ENCODE data around the gene NUP98. TPM values are rescaled to one million over a fixed set of nuclear protein-coding genes. Genes with fewer than 3 reads are reported as not detected.
"Not testable (repeated sequence)": the region's sequence is repeated elsewhere in the genome, so short reads cannot be mapped to it uniquely, and the experiment has no call there.

NUP98 gene
- total RNA-seq, 1 donor from 2014 or later: 129 TPM

DNA sequence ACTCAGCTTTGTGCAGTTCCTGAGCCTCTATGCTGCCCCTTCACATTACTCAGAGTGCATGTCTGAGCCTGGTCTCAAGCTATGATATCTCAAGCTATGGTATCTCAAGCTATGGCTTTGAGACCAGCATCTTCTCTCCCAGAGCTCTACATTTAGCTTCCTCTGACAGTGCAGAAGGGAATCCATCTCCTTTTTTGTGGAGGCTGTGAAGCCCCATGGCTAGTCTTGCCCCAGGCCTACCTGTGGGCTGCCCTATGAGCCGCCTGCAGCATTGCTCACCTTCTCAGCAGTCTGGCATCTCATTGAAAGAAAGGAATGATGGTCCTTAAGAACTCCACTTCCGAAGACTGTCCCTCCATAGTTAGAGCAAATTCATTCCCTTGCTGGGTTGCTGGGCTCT lies 23.6 kb upstream of the NUP98 start:
- intact Hi-C loops (cut with micrococcal nuclease): no loop called here
- no peaks in the 10 kb centered on the region for H3K27me3 Mint-ChIP-seq
- peaks cover 23% of the 10 kb centered on the region for H3K36me3 Mint-ChIP-seq (ENCODE audit: low read depth)
- H3K4me1 Mint-ChIP-seq: peaks cover 18% of the 10 kb centered on the region
- H3K27ac Mint-ChIP-seq: no peak overlapping the region
- H3K9me3 Mint-ChIP-seq: no peaks in the 10 kb centered on the region
- DNase-seq: no peak
- no peak overlapping the region for H3K4me3 Mint-ChIP-seq

DNA sequence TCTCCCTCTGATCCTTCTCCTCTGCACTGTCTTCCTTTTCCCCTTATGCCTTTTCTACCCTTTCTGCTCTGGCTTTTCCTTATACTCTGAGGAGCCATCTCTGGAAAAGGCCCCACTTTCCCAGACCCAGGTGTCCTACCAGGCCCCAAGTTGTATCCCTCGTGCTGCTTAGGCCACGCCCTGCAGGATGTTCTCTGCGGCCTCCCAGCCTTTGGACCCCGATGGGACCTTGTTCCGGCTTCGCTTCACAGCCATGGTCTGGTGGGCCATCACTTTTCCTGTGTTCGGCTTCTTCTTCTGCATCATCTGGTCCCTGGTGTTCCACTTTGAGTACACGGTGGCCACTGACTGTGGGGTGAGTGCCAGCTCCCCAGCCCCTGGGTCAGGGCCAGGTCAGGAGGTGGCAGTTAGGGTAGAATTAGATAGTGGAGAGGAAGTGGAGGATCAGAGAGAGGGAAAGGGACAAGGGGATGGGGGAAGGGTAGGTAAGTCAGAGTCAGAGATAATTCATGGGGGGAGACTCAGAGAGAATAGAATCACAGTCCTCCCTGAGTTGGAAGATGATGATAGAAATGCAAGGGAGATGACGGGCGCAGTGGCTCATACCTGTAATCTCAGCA lies 19.9 kb upstream of the NUP98 start:
- Mint-ChIP-seq H3K36me3 (ENCODE audit: low read depth) (peaks cover 7% of the 10 kb centered on the region), H3K27me3 (no peaks in the 10 kb centered on the region), H3K4me1 (no peaks in the 10 kb centered on the region), H3K27ac (no peak overlapping the region), H3K4me3 (no peak overlapping the region), H3K9me3 (no peaks in the 10 kb centered on the region)
- DNase-seq: no peak
- intact Hi-C loops (cut with micrococcal nuclease): no loop called here

DNA sequence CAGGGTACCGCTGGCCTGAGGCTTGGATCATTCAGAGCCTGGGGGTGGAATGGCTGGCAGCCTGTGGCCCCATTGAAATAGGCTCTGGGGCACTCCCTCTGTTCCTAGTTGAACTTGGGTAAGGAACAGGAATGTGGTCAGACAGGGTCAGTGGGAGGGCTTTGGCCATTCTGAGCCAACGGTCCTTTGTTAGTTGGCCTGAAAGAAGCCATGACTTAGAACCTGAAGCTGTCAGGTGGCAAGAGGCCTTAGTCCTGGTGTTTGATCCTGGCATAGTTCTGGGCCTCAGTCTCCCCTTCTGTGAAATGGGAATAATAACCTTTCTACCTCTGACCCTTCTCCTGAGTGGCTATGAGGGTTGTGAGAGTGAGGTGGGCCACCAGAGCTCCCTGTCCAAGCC lies 19.3 kb upstream of the NUP98 start:
- Mint-ChIP-seq H3K9me3 (no peaks in the 10 kb centered on the region), H3K27ac (no peak overlapping the region), H3K36me3 (ENCODE audit: low read depth) (peaks cover 7% of the 10 kb centered on the region), H3K4me3 (no peak overlapping the region), H3K4me1 (no peaks in the 10 kb centered on the region), H3K27me3 (no peaks in the 10 kb centered on the region)
- intact Hi-C loops (cut with micrococcal nuclease): no loop called here
- DNase-seq: no peak

DNA sequence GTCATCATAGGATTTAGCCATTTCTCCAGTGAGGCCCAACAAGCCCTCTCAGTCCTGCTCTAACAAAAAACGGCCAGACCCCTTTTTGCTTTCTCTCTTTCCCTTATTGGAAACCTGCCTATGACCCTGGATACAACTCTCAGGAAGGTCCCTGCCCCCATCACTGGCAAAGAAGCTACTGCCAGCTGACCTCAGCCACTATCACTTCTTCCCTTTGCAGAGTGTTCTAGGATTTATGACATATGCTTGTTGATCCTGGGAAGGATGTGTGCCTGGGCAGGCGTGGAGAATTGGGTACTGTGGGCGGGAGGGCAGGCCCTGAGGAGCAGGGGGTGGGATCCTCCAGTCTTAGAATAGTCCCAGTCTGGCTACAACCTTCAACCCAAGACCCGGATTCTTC lies 18.5 kb upstream of the NUP98 start:
- no peak overlapping the region for H3K27ac Mint-ChIP-seq

DNA sequence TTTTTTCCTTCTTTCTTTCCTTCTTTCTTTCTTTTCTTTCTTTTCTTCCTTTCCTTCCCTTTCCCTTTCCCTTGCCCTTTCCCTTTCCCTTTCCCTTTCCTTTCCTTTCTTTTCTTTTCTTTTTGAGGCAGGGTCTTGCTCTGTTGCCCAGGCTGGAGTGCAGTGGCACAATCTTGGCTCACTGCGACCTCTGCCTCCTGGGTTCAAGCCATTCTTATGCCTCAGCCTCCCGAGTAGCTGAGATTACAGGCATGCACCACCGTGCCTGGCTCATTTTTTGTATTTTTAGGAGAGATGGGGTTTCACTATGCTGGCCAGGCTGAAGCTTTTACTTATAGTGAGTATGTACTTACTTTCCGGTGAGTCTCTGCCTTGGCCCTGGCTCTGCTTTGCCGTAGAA lies 17.5 kb upstream of the NUP98 start:
- H3K27me3 Mint-ChIP-seq; H3K36me3 Mint-ChIP-seq (ENCODE audit: low read depth); H3K9me3 Mint-ChIP-seq; DNase-seq; H3K4me1 Mint-ChIP-seq; H3K4me3 Mint-ChIP-seq; intact Hi-C loops (cut with micrococcal nuclease); H3K27ac Mint-ChIP-seq: not testable (repeated sequence)

More for the DNA sequence above, 18.5 kb upstream of the NUP98 start:
- H3K9me3 Mint-ChIP-seq: no peaks in the 10 kb centered on the region
- peaks cover 7% of the 10 kb centered on the region for H3K36me3 Mint-ChIP-seq (ENCODE audit: low read depth)
- no peaks in the 10 kb centered on the region for H3K27me3 Mint-ChIP-seq
- H3K4me3 Mint-ChIP-seq: no peak overlapping the region
- intact Hi-C loops (cut with micrococcal nuclease): no loop called here
- H3K4me1 Mint-ChIP-seq: no peaks in the 10 kb centered on the region
- DNase-seq: no peak

DNA sequence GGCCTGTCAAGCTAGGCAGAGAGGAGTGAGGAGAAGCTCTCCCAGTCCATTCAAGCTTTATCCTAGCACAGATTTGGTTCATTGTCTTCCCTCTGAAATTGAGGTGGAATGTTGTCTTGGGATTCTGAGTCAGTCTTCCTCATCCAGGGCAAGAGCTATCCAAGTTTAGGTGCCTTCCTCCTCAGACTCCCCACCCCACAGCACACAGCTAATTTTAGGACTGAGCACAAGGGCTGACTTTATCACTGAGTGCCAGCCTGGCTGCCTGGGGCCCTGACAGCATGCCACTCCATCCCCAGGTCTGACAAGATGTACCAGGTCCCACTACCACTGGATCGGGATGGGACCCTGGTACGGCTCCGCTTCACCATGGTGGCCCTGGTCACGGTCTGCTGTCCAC lies 13.6 kb upstream of the NUP98 start:
- Mint-ChIP-seq H3K27ac (no peak overlapping the region), H3K27me3 (no peaks in the 10 kb centered on the region), H3K9me3 (no peaks in the 10 kb centered on the region), H3K4me1 (peaks cover 15% of the 10 kb centered on the region), H3K4me3 (no peak overlapping the region), H3K36me3 (ENCODE audit: low read depth) (peaks cover 2% of the 10 kb centered on the region)
- intact Hi-C loops (cut with micrococcal nuclease): no loop called here
- no peak for DNase-seq

DNA sequence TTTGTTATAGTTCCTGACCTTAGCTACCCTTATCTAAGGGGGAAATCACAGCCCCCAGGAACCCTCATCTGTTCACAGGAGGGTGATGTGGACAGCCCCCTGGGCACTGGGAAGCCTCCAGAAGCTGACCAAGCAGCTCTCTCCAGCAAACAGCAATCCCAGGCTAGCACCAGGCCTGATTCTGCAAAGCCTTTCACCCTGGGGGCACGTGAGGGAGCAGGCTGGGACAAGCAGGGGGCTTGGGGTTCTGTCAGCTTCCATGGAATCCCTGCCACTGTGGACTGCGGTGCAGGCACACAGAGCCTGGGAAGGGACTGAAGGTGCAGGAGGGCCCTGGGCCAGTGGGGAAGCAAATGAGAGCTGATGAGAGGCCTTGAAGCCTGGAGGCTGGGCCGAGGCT lies 13.1 kb upstream of the NUP98 start:
- Mint-ChIP-seq H3K36me3 (ENCODE audit: low read depth) (peaks cover 2% of the 10 kb centered on the region), H3K27ac (no peak overlapping the region), H3K9me3 (no peaks in the 10 kb centered on the region), H3K4me1 (peaks cover 15% of the 10 kb centered on the region), H3K4me3 (no peak overlapping the region), H3K27me3 (no peaks in the 10 kb centered on the region)
- intact Hi-C loops (cut with micrococcal nuclease): no loop called here
- no peak for DNase-seq

DNA sequence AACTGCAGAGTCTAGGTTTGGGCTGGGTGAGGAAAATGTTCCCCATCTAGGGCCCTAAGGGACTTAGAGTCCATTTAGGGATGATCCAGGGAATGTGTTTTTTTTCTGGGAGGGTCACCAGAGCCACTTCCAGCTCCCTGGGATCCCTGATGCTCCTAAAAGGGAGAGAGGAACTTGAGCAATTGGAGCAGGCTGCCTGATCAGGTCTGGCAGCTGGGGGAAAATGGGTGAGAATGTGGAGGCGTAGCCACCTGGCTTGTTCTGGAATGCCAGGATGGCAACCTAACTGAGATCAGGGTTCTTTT lies 12.2 kb upstream of the NUP98 start:
- Mint-ChIP-seq H3K4me3 (no peak overlapping the region), H3K36me3 (ENCODE audit: low read depth) (peaks cover 2% of the 10 kb centered on the region), H3K9me3 (no peaks in the 10 kb centered on the region), H3K27ac (no peak overlapping the region), H3K4me1 (peaks cover 15% of the 10 kb centered on the region), H3K27me3 (no peaks in the 10 kb centered on the region)
- no peak for DNase-seq
- intact Hi-C loops (cut with micrococcal nuclease): loop anchor here (5.0 kb wide), 1 partner anchor 67 kb away; no protein-coding TSS in a partner anchor

DNA sequence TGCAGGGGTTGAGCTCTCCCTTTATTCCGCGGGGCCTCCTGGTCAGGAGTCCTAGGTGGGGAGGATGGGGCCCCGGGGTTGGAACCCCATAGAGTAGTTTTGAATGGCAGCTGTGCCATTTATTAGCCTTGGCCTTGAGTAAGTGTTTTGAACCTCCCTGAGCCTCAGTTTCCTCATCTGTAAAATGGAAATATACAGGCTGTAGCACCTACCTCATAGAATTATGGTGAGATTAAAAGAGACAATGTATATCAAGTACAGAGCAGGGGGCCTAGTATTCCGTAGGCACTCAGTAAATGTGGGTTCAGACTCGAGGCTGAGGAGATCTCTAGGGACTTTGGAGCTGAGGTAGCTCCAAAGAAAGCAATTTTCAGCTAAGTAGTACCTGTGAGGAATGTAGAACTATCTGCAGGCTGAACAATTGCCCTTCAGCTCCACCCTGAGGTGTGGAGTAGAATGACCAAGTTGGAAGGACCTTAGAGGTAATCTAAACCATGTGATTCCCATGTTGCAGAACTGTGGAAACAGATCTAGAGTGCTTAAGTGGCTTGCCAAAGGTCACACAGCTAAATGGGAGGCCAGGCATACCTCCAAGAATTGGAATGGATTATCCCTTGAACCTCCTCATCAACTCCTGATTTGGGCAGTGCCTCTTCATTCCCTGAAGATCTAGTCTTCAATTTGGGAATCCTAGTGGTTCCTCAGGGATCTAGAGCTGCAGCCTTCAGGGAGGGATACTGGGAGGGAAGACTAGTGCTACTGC lies 11.7 kb upstream of the NUP98 start:
- H3K27me3 Mint-ChIP-seq: no peaks in the 10 kb centered on the region
- H3K27ac Mint-ChIP-seq: peak overlapping the region; percentile 60

DNA sequence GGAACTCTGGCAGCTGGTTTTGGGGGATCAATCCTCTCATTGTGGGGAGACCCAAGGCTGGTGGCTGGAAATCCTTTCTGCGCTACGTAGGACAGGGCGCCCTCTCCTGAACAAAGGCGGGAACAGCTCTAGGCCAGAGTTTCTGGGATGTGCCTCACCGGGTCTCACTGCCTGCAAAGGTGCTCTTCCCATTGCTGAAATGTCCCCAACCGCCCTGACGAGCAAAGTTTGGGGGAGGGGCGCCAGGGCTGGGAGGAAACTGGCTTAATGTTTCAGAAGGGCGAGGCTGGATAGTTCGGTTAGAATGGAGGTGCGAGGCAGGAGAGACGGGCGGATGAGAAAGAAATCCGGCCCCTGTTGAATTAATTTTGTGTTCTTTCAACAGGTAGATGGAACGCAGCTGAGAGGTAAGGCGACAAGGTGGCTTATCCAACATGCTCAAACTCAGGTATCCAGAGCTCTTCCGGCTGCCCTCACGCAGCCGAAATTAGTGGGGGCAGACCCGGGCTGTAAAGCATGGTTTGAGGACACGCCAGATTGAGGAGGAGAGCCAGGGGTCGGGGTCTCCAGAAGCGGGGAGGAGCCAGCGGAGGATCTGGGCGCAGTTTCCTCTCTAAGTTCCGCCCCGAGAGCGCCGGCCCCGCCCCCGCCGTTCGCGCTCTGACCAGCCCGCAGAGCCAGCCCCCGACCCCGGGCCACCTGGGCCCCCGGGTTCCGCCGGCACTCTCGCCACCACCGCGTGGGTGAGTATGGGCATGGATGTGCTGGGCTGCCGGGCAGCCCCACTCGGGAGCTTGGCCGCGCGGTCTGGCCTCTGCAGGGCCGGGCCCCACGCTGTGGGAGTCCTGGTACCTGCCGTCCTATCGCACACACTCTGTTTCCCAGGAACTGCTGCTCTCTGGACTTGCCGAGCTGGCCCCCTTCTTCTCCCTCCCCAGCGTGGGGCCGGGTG lies 10.8 kb upstream of the NUP98 start, which contains the start of gene PGAP2:
Gene PGAP2, plus strand, starts transcription at position 652 of the 952 bp plus-strand sequence. CDS start 2,700 bp downstream, outside the sequence.
- Mint-ChIP-seq H3K4me1 (peaks cover 18% of the 10 kb centered on the region), H3K27ac (peak within 1 kb of the TSS; percentile 92), H3K27me3 (no peaks in the 10 kb centered on the region), H3K9me3 (no peaks in the 10 kb centered on the region), H3K36me3 (ENCODE audit: low read depth) (peaks cover 2% of the 10 kb centered on the region), H3K4me3 (peak within 1 kb of the TSS; percentile 99)
- intact Hi-C loops (cut with micrococcal nuclease): loop anchor here (1.0 to 5.0 kb wide), 3 partner anchors 11 to 66 kb away; partner anchors contain the start of gene NUP98
- peak; percentile 92 for DNase-seq

More for the DNA sequence above, 11.7 kb upstream of the NUP98 start:
- Mint-ChIP-seq H3K4me3 (peak overlapping the region; percentile 99), H3K4me1 (peaks cover 17% of the 10 kb centered on the region), H3K9me3 (no peaks in the 10 kb centered on the region), H3K36me3 (ENCODE audit: low read depth) (peaks cover 2% of the 10 kb centered on the region)
- intact Hi-C loops (cut with micrococcal nuclease): loop anchor here (1.0 to 5.0 kb wide), 3 partner anchors 12 to 67 kb away; partner anchors contain the start of gene NUP98
- DNase-seq: peak; percentile 87

DNA sequence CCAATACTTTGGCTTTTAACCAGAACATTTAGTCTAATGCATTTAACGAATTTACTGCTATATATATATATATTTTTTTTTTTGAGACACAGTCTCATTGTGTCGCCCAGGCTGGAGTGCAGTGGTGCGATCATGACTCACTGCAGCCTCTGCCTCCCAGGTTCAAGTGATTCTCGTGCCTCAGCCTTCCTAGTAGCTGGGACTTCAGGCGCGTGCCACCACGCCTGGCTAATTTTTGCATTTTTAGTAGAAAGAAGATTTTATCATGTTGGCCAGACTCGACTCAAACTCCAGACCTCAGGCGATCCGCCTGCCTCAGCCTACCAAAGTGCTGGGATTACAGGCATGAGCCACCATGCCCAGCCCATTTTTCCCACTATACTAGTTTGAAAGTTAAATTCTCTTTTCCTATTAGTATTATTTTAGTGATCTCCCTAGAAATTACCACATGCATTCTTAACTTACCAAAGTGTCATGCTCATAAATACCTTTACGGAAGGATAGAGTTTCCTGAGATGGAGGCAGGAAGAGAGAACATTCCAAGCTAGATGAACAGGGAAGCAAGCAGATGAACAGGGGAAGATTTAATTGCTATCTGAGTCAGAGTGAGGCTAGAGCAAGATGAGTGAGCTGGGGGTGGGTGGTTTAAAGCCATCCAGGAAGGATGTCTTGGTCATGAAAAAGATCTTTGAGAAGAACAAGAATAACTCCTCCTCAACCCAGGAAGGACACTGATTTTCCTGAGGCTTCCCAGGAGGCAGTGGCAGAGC lies 6.6 kb upstream of the NUP98 start:
- Mint-ChIP-seq H3K27me3 (no peaks in the 10 kb centered on the region), H3K9me3 (no peaks in the 10 kb centered on the region), H3K4me3 (no peak overlapping the region), H3K27ac (no peak overlapping the region), H3K4me1 (peaks cover 17% of the 10 kb centered on the region), H3K36me3 (ENCODE audit: low read depth) (peaks cover 5% of the 10 kb centered on the region)
- no peak for DNase-seq
- intact Hi-C loops (cut with micrococcal nuclease): no loop called here

DNA sequence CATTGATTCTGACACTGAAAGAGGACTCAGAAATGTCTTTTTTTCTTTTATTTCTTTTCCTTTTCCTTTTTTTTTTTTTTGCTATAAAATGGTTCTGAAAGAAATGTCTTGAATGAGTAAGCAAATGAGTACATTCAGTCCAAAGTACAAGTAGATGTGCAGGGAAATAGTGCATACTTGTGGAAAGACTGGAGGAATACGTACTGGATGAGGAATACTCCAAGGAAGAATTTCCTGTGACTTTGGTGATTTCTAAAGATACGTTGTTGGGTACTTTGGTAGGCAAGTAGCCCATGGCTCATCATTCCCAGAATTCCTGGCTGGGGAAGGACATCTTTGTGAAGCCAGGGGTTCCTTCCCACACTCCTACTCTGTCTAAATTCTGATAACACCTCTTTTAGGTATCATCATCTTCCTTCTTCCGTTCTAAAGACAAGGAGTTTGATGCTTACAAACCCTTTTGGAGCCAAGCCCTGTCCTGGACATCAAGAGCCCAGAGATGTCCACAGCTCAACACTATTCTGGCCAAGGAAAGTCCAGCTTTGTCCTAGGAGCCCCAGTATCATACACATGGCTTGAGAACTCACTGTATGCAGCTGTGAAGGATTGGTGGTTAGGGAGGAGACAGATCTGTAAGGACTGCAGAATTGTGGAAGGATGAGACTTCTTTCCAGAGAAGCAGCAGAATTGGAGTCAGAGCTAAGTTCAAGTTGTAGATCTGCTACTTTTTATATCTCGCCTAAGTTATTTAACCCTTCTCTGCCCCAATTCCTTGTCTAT lies 4.8 kb upstream of the NUP98 start:
- Mint-ChIP-seq H3K27ac (no peak overlapping the region), H3K4me1 (peaks cover 12% of the 10 kb centered on the region), H3K36me3 (ENCODE audit: low read depth) (peaks cover 7% of the 10 kb centered on the region), H3K27me3 (no peaks in the 10 kb centered on the region), H3K9me3 (no peaks in the 10 kb centered on the region), H3K4me3 (no peak overlapping the region)
- intact Hi-C loops (cut with micrococcal nuclease): no loop called here
- DNase-seq: no peak

All from activated CD4-positive, alpha-beta T cell treated with anti-CD3 and anti-CD28 coated beads, Interleukin-2, amount 10 ng/mL, durations not matched to agents 24 days and 14 days (primary cell).